HepG2 (cell line): ENCODE data around the gene LSM14B. TPM values are rescaled to one million over a fixed set of nuclear protein-coding genes. Genes with fewer than 3 reads are reported as not detected.

Experiments used
- ARID5B ChIP-seq: IDR thresholded peaks from 2 replicates; pipeline ENCODE4 v1.4.0; 2020; ENCODE audit warnings: mild to moderate bottlenecking, missing genetic modification reagents
- ARNT2 ChIP-seq: sonication (generic); formaldehyde crosslinking; IDR thresholded peaks from 2 replicates; pipeline ENCODE4 v1.8.0; 2022; ENCODE audit warnings: mild to moderate bottlenecking, low read depth, missing genetic modification reagents, moderate library complexity
- ATF5 ChIP-seq: sonication (generic); formaldehyde crosslinking; IDR thresholded peaks from 2 replicates; pipeline ENCODE4 v1.4.0; 2020; ENCODE audit warnings: mild to moderate bottlenecking, low read depth, missing genetic modification reagents
- HMGXB3 ChIP-seq: sonication (generic); formaldehyde crosslinking; IDR thresholded peaks from 2 replicates; pipeline ENCODE4 v1.4.0; 2020; ENCODE audit warnings: missing genetic modification reagents, borderline replicate concordance
- JDP2 ChIP-seq: sonication (generic); formaldehyde crosslinking; IDR thresholded peaks from 2 replicates; pipeline ENCODE4 v1.8.1; 2022; ENCODE audit warnings: missing genetic modification reagents, borderline replicate concordance
- PCBP2 ChIP-seq: fragments of 200-400 bp; formaldehyde crosslinking; optimal IDR thresholded peaks from 2 replicates; pipeline ENCODE3; 2018; ENCODE audit warnings: low read length, low read depth; ENCODE audit not compliant: poor library complexity, severe bottlenecking
- USF2 ChIP-seq, 2 experiments: sonication (generic) in 1 of 2; formaldehyde crosslinking in 1 of 2; IDR thresholded peaks; 2 replicates each; pipeline versions ENCODE4 v1.5.1 to v1.6.1; 2011 to 2020; ENCODE audit warnings: borderline replicate concordance in 1 of 2, low read depth in 1 of 2, low read length in 1 of 2, mild to moderate bottlenecking in 1 of 2, missing genetic modification reagents in 1 of 2, moderate library complexity in 1 of 2
- ZNF333 ChIP-seq: sonication (generic); formaldehyde crosslinking; IDR thresholded peaks from 2 replicates; pipeline ENCODE4 v1.4.0; 2020; ENCODE audit warnings: mild to moderate bottlenecking, missing genetic modification reagents, borderline replicate concordance
- ZNF501 ChIP-seq: sonication (generic); formaldehyde crosslinking; IDR thresholded peaks from 2 replicates; pipeline ENCODE4 v1.5.1; 2020; ENCODE audit warnings: mild to moderate bottlenecking, moderate library complexity, missing genetic modification reagents
- ZNF563 ChIP-seq: sonication (generic); formaldehyde crosslinking; IDR thresholded peaks from 2 replicates; pipeline ENCODE4 v1.8.0; 2022; ENCODE audit warnings: mild to moderate bottlenecking, moderate library complexity, missing genetic modification reagents
- ZNF569 ChIP-seq: sonication (generic); formaldehyde crosslinking; IDR thresholded peaks from 2 replicates; pipeline ENCODE4 v1.5.0; 2020; ENCODE audit warnings: mild to moderate bottlenecking, missing genetic modification reagents, moderate library complexity, borderline replicate concordance
- ZNF770 ChIP-seq: sonication (generic); formaldehyde crosslinking; IDR thresholded peaks from 2 replicates; pipeline ENCODE4 v1.5.0; 2020; ENCODE audit warnings: mild to moderate bottlenecking, missing genetic modification reagents
- polyA plus RNA-seq, 8 experiments: library from polyadenylated mRNA; depleted of rRNA in 3 of 8; stranded (reverse) in 7 of 8; unstranded in 1 of 8; fragments of >200 nt; fragmentation: Illumina TruSeq in 4 of 8; extraction: Trizol in 4 of 8; gene quantifications; 2 replicates each; pipeline versions ENCODE4 v1.2.1 to v1.2.3, GENCODE V29; 2011 to 2016; ENCODE audit warnings: low read depth in 4 of 8, missing spikeins in 1 of 8, mixed read lengths in 1 of 8; ENCODE audit not compliant: insufficient read depth in 1 of 8
- total RNA-seq, 5 experiments: library from RNA; depleted of rRNA; stranded (reverse); fragments of >200 nt; fragmentation: Illumina TruSeq; extraction: Trizol; gene quantifications; 2 replicates each; pipeline ENCODE4 v1.2.3, GENCODE V29; 2016; ENCODE audit warnings: low read depth in 1 of 5

The LSM14B gene
- total and polyA plus RNA-seq, 2 of the 13 experiments (the other 11 are each of a cell fraction or from before 2014, with no cell fraction given), result 43.3 to 79.2 TPM

- TF ChIP-seq ZNF770 (peak; percentile 55; the same call in 1 of the 2 replicates), ATF5 (CRISPR knock-in tag) (no peak), ARID5B (peak; percentile 85), ARNT2 (CRISPR knock-in tag) (0 out of 2 replicates have a peak, but pooled peaks have one; percentile 37), USF2 (IDR thresholded peaks at IDR 0.05; ENCODE audit: low read depth, low read length) (no peak), USF2 (CRISPR knock-in tag; IDR thresholded peaks at IDR 0.05; ENCODE audit: borderline replicate concordance) (peak; percentile 88; the same call in 1 of the 2 replicates), ZNF501 (CRISPR knock-in tag) (peak; percentile 74), ZNF333 (CRISPR knock-in tag) (no peak), PCBP2 (no peak), HMGXB3 (CRISPR knock-in tag) (no peak; the same call in 1 of the 2 replicates), JDP2 (no peak), ZNF569 (CRISPR knock-in tag) (no peak), ZNF563 (CRISPR knock-in tag) (0 out of 2 replicates have a peak, but pooled peaks have one; percentile 32)
These were observed 2.5 kb upstream of the LSM14B start (continued) for GRCh38 chr20:62119591-62120364.
